SK-N-SH (cell line): ENCODE results near the gene GARNL3. TPM values are rescaled to one million over a fixed set of nuclear protein-coding genes. Genes with fewer than 3 reads are reported as not detected.
A peak's percentile ranks its signal among the peaks of the same experiment; 100 is the strongest.

Experiments
- CTCF ChIA-PET: fragments of 300-600, 350-600 bp; formaldehyde crosslinking; extraction: SDS; loops from one replicate; lab custom pipeline; 2021; lab: Yijun Ruan, JAX
- POLR2A ChIA-PET: fragments of 350-600 bp; sonication (Branson Sonifier 250); formaldehyde crosslinking; extraction: SDS; loops from one replicate; lab custom pipeline; 2020; ENCODE audit warnings: antibody characterized with exemption, inconsistent platforms; lab: Yijun Ruan, JAX
- DNase-seq: peaks from one replicate; pipeline ENCODE4 v3.0.0; 2012
- H2AFZ ChIP-seq: fragments of 200-600 bp; sonication (generic); 2 replicates; pipeline ENCODE4 v1.8.1; 2016; ENCODE audit warnings: antibody characterized with exemption, mild to moderate bottlenecking, low read depth
- H3F3A ChIP-seq: fragments of 200-600 bp; sonication (generic); replicated peaks from 2 replicates; pipeline ENCODE3; 2016; ENCODE audit warnings: antibody characterized with exemption, mild to moderate bottlenecking; ENCODE audit not compliant: insufficient read depth
- H3K27ac ChIP-seq, 2 experiments: fragments of 200-500 bp in 1 of 2; fragments of 200-600 bp in 1 of 2; sonication (Bioruptor generic) in 1 of 2; sonication (generic), shearing (Covaris generic) in 1 of 2; 2 replicates each; pipeline versions ENCODE4 v1.5.1 to v1.6.1; 2014 to 2016; ENCODE audit warnings: low read depth in 2 of 2, inconsistent platforms in 1 of 2, low read length in 1 of 2, mild to moderate bottlenecking in 1 of 2, mixed read lengths in 1 of 2
- H3K27me3 ChIP-seq: fragments of 200-600 bp; sonication (generic), shearing (Covaris generic); 2 replicates; pipeline ENCODE4 v1.6.1; 2016; ENCODE audit warnings: mixed run types; ENCODE audit not compliant: insufficient read depth
- H3K36me3 ChIP-seq, 2 experiments: fragments of 200-500 bp in 1 of 2; fragments of 200-600 bp in 1 of 2; sonication (Bioruptor generic) in 1 of 2; sonication (generic) in 1 of 2; replicated peaks in 1 of 2; 2 replicates each; pipeline versions ENCODE3 to v1.5.1; 2014 to 2016; ENCODE audit warnings: low read length in 1 of 2, mild to moderate bottlenecking in 1 of 2; ENCODE audit not compliant: insufficient read depth in 2 of 2, control insufficient read depth in 1 of 2
- H3K4me1 ChIP-seq, 2 experiments: fragments of 200-500 bp in 1 of 2; fragments of 200-600 bp in 1 of 2; sonication (Bioruptor generic) in 1 of 2; sonication (generic), shearing (Covaris generic) in 1 of 2; 2 replicates each; pipeline versions ENCODE4 v1.5.1 to v1.6.1; 2014 to 2016; ENCODE audit warnings: low read depth in 1 of 2, low read length in 1 of 2, mixed run types in 1 of 2; ENCODE audit not compliant: insufficient read depth in 2 of 2, control insufficient read depth in 1 of 2
- H3K4me2 ChIP-seq: fragments of 200-600 bp; sonication (generic), shearing (Covaris generic); 2 replicates; pipeline ENCODE4 v1.6.1; 2017; ENCODE audit warnings: mixed run types
- H3K4me3 ChIP-seq, 2 experiments: fragments of 200-500 bp in 1 of 2; fragments of 200-600 bp in 1 of 2; sonication (Bioruptor generic) in 1 of 2; sonication (generic), shearing (Covaris generic) in 1 of 2; 2 replicates each; pipeline versions ENCODE4 v1.5.1 to v1.8.1; 2014 to 2016; ENCODE audit warnings: low read depth in 2 of 2, inconsistent platforms in 1 of 2, low read length in 1 of 2, mild to moderate bottlenecking in 1 of 2, mixed read lengths in 1 of 2, moderate library complexity in 1 of 2
- H3K79me2 ChIP-seq: fragments of 200-600 bp; sonication (generic); 2 replicates; pipeline ENCODE4 v1.8.1; 2017; ENCODE audit warnings: mild to moderate bottlenecking; ENCODE audit not compliant: insufficient read depth
- H3K9ac ChIP-seq: fragments of 200-600 bp; sonication (generic); 2 replicates; pipeline ENCODE4 v1.6.1; 2017; ENCODE audit warnings: mixed run types
- H3K9me2 ChIP-seq: fragments of 200-600 bp; sonication (generic); 2 replicates; pipeline ENCODE4 v1.6.1; 2017; ENCODE audit warnings: mixed run types
- H3K9me3 ChIP-seq: fragments of 200-600 bp; sonication (generic); 2 replicates; pipeline ENCODE4 v1.6.1; 2017; ENCODE audit warnings: mixed run types, mild to moderate bottlenecking, moderate library complexity
- H4K20me1 ChIP-seq: fragments of 200-600 bp; sonication (generic); 2 replicates; pipeline ENCODE4 v1.6.1; 2017; ENCODE audit warnings: mild to moderate bottlenecking, mixed run types; ENCODE audit not compliant: insufficient read depth
- CHD2 ChIP-seq: fragments of 150-350 bp; IDR thresholded peaks from 2 replicates; pipeline ENCODE4 v1.6.1; 2018; ENCODE audit warnings: low read length; ENCODE audit not compliant: partially characterized antibody
- FOSL2 ChIP-seq: IDR thresholded peaks from 2 replicates; pipeline ENCODE4 v1.4.0; 2012; ENCODE audit warnings: low read depth, mild to moderate bottlenecking, moderate library complexity, borderline replicate concordance
- FOXM1 ChIP-seq: IDR thresholded peaks from 2 replicates; pipeline ENCODE4 v1.4.0; 2012; ENCODE audit warnings: low read depth, mild to moderate bottlenecking
- GABPA ChIP-seq: IDR thresholded peaks from 2 replicates; pipeline ENCODE4 v1.4.0; 2012; ENCODE audit warnings: low read depth, mild to moderate bottlenecking
- NFIC ChIP-seq: IDR thresholded peaks from 2 replicates; pipeline ENCODE4 v1.4.0; 2012; ENCODE audit warnings: borderline replicate concordance
- POLR2AphosphoS5 ChIP-seq: IDR thresholded peaks from 2 replicates; pipeline ENCODE4 v1.6.1; 2012; ENCODE audit warnings: low read depth, low read length
- RAD21 ChIP-seq: IDR thresholded peaks from 2 replicates; pipeline ENCODE4 v1.6.1; 2012; ENCODE audit warnings: mild to moderate bottlenecking, low read length
- RCOR1 ChIP-seq: fragments of 150-350 bp; IDR thresholded peaks from 2 replicates; pipeline ENCODE4 v1.6.1; 2017; ENCODE audit warnings: antibody characterized with exemption, low read length
- RFX5 ChIP-seq: IDR thresholded peaks from 2 replicates; pipeline ENCODE4 v1.6.1; 2012; ENCODE audit warnings: mild to moderate bottlenecking, improper control_type of control experiment, low read length
- TAF1 ChIP-seq: IDR thresholded peaks from 2 replicates; pipeline ENCODE4 v1.6.1; 2012; ENCODE audit warnings: low read depth, mild to moderate bottlenecking, low read length, moderate library complexity, borderline replicate concordance
- TEAD4 ChIP-seq: IDR thresholded peaks from 2 replicates; pipeline ENCODE4 v1.4.0; 2012; ENCODE audit warnings: mild to moderate bottlenecking, borderline replicate concordance; ENCODE audit not compliant: insufficient read depth
- USF1 ChIP-seq: IDR thresholded peaks from 2 replicates; pipeline ENCODE4 v1.4.0; 2012; ENCODE audit warnings: low read depth, borderline replicate concordance
- USF2 ChIP-seq: fragments of 150-350 bp; IDR thresholded peaks from 2 replicates; pipeline ENCODE4 v1.6.1; 2017; ENCODE audit warnings: antibody characterized with exemption, low read length, low read depth, borderline replicate concordance
- YY1 ChIP-seq: IDR thresholded peaks from 2 replicates; pipeline ENCODE4 v1.4.0; 2012; ENCODE audit warnings: low read depth, mild to moderate bottlenecking
- WGBS: methylation state at CpG from one replicate; pipeline ENCODE4 v1.1.6; 2017; ENCODE audit warnings: low lambda C conversion rate; 5-methylcytosine and 5-hydroxymethylcytosine counted together
- polyA plus RNA-seq, 3 experiments: library from polyadenylated mRNA; depleted of rRNA; stranded (reverse); fragments of >200 nt; gene quantifications; 2 replicates each; pipeline ENCODE4 v1.2.3, GENCODE V29; 2012
- TF ChIP-seq, protein P1 (sequence below): IDR thresholded peaks from 2 replicates; pipeline ENCODE4 v1.4.0; 2012; ENCODE audit warnings: low read depth, borderline replicate concordance
- TF ChIP-seq, protein P2 (sequence below): fragments of 200-600 bp; sonication (generic); IDR thresholded peaks from 2 replicates; pipeline ENCODE4 v1.6.1; 2017; ENCODE audit warnings: antibody characterized with exemption, mild to moderate bottlenecking, moderate library complexity

GARNL3 gene
- polyA plus RNA-seq, 1 of the 3 experiments (the other 2 are of a cell fraction) = 9.1 TPM

DNA sequence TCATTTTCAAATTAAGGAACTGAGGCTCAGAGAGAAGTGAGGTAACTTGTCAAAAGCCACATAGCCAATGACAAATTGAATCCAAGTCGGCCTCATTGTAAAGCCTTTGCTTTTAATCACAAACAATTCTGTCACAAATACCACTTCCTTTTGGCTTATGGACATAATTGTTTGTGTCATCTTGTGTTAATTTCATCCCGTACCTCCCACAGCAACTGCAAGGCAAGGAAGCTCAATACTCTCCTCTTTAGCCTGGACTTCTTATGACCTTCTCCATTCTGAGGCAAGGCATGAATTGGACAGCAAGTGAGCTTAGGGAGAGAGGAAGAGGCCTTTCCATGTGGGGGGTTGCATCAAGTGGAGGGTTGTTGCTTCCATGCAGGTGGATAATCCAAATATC, 70.2 kb downstream of the GARNL3 start (continued):
- TF ChIP-seq USF2 = no peak
- TF ChIP-seq, all 33 proteins: peak for 0

DNA sequence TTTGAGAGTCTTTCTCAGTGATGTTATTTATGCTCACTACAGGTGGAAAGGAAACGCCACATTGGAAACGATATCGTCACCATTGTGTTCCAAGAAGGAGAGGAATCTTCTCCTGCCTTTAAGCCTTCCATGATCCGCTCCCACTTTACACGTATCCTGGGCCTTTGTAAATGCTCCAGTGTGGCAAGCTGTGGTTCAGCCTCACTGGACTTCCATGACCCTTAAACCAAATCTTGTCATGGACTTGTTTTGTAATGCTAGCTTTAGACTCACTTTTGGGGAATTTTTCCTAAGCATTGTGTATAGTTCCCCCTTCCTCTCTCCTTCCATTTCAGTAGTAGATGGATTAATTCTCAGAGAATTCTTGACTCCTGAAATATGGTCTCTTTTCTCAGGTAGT, 71.5 kb downstream of the GARNL3 start:
- TF ChIP-seq, protein P1, sequence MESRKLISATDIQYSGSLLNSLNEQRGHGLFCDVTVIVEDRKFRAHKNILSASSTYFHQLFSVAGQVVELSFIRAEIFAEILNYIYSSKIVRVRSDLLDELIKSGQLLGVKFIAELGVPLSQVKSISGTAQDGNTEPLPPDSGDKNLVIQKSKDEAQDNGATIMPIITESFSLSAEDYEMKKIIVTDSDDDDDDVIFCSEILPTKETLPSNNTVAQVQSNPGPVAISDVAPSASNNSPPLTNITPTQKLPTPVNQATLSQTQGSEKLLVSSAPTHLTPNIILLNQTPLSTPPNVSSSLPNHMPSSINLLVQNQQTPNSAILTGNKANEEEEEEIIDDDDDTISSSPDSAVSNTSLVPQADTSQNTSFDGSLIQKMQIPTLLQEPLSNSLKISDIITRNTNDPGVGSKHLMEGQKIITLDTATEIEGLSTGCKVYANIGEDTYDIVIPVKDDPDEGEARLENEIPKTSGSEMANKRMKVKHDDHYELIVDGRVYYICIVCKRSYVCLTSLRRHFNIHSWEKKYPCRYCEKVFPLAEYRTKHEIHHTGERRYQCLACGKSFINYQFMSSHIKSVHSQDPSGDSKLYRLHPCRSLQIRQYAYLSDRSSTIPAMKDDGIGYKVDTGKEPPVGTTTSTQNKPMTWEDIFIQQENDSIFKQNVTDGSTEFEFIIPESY = no peak
- TF ChIP-seq RAD21 (no peak), POLR2AphosphoS5 (no peak), NFIC (no peak), FOXM1 (no peak), GABPA (no peak), CHD2 (no peak), USF1 (no peak), TAF1 (no peak), YY1 (no peak), RCOR1 (no peak), RFX5 (no peak), FOSL2 (no peak), TEAD4 (no peak)
- TF ChIP-seq, protein P2, sequence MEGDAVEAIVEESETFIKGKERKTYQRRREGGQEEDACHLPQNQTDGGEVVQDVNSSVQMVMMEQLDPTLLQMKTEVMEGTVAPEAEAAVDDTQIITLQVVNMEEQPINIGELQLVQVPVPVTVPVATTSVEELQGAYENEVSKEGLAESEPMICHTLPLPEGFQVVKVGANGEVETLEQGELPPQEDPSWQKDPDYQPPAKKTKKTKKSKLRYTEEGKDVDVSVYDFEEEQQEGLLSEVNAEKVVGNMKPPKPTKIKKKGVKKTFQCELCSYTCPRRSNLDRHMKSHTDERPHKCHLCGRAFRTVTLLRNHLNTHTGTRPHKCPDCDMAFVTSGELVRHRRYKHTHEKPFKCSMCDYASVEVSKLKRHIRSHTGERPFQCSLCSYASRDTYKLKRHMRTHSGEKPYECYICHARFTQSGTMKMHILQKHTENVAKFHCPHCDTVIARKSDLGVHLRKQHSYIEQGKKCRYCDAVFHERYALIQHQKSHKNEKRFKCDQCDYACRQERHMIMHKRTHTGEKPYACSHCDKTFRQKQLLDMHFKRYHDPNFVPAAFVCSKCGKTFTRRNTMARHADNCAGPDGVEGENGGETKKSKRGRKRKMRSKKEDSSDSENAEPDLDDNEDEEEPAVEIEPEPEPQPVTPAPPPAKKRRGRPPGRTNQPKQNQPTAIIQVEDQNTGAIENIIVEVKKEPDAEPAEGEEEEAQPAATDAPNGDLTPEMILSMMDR = no peak
- POLR2A ChIA-PET = no interaction called here
- CTCF ChIA-PET = interaction anchor here (0.7 to 1.4 kb wide), 3 partner anchors 12 to 106 kb away, joined by 3 to 4 read pairs (median 3); no protein-coding TSS in a partner anchor
- Histone ChIP-seq H3K27me3 (no peaks in the 10 kb centered on the region), H3K4me3 (no peak overlapping the region), H3K9me3 (no peaks in the 10 kb centered on the region), H3K36me3 (peaks cover 3 to 12% of the 10 kb centered on the region in 2 experiments), H3F3A (peaks cover 17% of the 10 kb centered on the region), H3K79me2 (no peaks in the 10 kb centered on the region), H3K9ac (no peak overlapping the region; the same call in 1 of the 2 replicates), H2AFZ (no peak overlapping the region), H3K27ac (peak overlapping the region; percentile 63 to 82), H3K4me1 (peaks cover 15 to 19% of the 10 kb centered on the region in 2 experiments), H3K9me2 (no peaks in the 10 kb centered on the region), H3K4me2 (peak overlapping the region; percentile 62), H4K20me1 (no peaks in the 10 kb centered on the region)
- 93% methylated on average over 5 of the region's 5 CpGs for WGBS
- no peak for DNase-seq
